NCI-H510A (cell line): ENCODE data around the gene KLC4.
"Not testable (repeated sequence)": the region's sequence is repeated elsewhere in the genome, so short reads cannot be mapped to it uniquely, and the experiment has no call there.

ENCODE experiments used
- DNase-seq: peaks from one replicate; lab custom pipeline; 2025; lab: John Stamatoyannopoulos, UW

The KLC4 gene

GRCh38 chr6:43093436-43094289 lies 34.2 kb downstream of the KLC4 start:
- no peak for DNase-seq

DNA sequence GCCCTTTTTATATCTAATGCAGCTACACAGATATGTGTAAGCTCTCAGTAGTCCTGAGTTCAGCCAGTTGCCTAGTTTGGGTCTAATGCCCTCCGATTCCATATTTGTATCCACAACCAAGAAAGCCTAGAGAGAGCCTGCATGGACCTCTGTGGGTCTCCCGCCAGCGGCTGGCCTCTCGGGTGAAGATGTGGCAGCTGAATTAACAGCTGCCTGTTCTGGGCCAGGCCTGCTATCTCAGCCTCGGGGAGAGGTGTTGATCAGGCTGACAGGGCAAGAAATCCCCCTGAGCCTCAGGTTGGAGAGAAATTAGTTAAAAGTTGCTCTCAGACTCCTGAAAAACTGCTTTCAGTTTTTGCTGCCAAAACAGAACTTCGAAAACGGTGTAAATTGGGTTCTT lies 36.5 kb downstream of the KLC4 start:
- DNase-seq, result no peak

DNA sequence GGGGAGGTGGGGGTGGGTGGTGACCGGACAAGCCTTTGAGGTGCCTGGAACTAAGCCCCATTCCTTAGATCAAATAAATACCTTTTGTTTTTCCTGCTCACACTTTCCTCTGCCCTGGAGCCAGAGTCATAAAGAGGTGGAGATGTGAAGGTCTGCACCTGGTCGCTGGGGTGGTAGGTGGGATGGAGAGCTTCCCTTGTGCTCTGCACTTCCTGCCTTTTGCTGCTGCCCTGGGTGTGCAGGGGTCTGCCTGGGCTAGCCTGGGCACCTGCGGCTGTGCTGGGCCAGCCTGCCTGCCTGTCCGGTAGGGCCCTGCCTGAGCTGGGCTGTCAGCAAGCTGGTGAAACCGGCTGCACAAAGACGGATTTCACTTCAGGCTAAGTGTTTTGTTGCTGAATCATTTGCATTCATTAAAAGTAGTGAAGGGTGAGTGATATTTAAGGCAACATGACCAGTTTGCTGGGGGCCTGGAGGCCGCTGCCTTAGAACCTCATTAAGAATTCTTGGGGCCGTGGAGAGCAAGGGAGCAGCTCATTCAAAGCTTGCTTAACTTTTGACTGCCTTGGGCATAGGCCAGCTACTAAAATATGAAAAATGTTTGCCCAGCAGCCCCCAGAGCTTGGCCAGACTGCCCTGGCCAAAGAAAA lies 37.1 kb downstream of the KLC4 start:
- peak; percentile 53 for DNase-seq

GRCh38 chr6:43097098-43097489 lies 37.7 kb downstream of the KLC4 start:
- no peak for DNase-seq

- no peak for DNase-seq
These were observed 38.1 kb downstream of the KLC4 start for GRCh38 chr6:43097502-43097901.

DNA sequence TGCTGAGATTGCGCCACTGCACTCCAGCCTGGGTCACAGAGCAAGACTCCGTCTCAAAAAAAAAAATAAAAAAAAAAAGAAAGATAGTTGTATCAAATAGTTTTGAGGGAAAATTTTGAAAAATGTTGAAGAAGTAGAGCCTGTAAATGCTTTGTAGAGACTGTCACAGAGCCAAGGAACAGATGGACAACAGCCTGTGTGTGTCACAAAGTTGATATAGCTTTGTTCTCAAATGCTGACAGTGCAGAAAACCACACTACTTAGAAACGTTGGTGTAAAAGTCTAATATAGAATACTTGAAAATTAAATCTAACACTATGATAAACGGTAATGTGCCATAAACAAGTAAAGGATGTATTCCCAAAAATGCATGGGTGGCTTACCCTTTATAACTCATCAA lies 42.1 kb downstream of the KLC4 start:
- DNase-seq, result no peak

DNA sequence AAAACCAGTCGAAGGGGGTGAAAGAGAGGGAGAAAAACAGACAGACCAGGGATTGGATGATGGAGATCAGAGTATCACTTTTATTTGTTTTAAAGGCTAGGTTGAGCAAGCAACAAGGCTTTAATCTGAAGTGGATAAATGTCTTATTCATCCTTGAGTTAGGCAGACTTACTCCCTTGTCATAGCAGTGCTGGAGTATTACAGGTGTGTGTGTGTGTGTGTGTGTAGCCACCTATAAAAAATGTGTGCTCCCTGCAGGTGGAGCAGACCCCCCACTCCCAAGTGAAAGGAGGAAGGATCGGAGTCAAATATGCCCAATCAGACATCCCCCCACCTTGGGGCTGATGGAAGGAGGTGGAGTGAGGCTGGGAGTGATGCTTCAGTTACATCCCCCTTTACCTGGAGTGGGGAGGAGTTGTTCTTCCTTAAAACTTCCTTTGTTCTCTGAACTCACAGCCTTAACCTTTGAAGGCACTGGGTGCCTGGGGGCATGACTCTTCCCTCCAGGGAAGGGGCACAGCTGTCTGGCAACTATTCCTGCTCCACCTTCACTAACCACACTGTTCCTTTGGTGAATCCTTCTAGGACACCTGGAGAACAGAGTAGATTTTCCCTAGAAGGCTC lies 43.9 kb downstream of the KLC4 start:
- DNase-seq, result no peak

DNA sequence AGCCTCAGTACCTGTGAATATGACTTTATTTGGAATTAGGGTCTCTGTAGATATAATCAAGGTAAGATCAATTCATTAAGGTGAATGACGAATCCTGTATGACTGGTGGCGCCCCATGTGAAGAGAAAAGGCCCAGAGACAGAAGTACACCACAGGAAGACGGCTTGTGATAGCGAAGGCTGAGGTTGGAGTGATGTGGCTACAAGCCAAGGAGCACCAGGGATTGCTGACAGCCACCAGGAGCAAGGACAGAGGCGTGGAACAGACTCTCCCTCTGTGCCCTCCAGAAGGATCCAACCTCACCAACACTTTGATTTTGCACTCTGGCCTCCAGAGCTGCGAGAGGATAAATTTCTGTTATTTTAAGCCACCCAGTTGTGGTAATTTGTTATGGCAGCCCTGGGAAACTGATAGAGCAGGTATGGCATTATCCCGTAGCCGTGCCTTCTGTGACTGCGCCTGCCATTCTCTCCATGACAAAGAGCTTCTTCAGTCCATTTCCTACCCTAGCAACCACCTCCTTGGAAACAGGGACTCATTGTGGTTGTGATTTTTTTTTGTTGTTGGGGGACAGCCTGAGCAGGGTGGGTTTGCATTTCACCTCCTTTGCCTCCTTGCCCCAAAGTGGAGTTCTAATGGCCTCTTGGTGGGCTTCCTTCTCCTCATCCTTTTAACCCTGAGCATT lies 46.2 kb downstream of the KLC4 start:
- no peak for DNase-seq

GRCh38 chr6:43107344-43108062 lies 48.1 kb downstream of the KLC4 start:
- DNase-seq, result no peak

- no peak for DNase-seq
These were observed 54.2 kb downstream of the KLC4 start for GRCh38 chr6:43113431-43114260.

DNA sequence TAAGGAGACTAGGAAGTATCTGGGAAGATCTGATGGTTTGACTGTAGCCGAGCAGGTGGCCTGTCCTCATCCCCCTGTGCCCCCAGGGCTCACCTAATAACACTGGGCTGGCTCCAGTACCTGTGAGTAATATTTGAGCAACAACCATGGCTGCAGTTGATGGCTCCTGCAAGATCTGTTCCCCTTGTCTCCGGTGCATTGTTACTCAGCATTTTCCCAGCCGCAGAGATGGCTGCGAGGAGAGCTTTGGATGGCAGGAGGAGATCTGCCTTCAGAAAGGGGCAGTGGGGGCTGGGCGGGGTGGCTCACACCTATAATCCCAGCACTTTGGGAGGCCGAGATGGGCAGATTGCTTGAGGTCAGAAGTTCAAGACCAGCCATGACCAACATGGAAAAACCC lies 55.9 kb downstream of the KLC4 start:
- DNase-seq, result no peak

DNA sequence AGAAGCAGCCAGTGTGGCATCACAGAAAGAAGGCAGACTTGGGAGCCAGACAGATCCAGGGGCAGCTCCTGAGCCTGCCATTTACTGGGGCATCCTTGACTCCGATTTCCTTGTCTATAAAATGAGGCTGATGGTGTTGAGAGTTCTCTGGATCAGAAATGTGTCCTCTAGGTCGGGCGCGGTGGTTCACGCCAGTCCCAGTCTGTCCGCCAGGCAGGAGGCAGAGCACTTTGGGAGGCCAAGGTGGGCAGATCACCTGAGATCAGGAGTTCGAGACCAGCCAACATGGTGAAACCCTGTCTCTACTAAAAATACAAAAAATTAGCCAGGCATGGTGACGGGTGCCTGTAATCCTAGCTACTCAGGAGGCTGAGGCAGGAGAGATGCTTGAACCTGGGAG lies 58.0 kb downstream of the KLC4 start:
- DNase-seq, result not testable (repeated sequence)

DNA sequence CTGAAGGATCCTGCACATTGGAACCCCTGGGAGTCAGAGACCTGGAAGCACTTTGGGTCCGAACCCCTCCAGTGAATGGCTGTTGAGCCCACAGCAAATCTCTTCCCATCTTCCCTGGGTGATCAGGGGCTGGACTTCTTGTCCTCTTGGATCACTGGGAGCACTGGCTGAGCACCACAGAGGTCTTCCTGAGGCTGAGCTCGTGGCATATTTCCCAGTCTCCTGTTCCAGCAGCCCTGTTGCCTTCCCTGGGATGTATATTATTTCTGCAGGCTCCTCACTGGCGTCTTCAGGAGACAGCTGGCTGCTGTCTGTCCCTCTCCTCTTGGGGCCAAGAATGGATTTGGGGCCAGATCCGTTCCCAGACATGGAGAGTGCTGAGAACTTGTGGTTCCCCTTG lies 60.1 kb downstream of the KLC4 start:
- no peak for DNase-seq

DNA sequence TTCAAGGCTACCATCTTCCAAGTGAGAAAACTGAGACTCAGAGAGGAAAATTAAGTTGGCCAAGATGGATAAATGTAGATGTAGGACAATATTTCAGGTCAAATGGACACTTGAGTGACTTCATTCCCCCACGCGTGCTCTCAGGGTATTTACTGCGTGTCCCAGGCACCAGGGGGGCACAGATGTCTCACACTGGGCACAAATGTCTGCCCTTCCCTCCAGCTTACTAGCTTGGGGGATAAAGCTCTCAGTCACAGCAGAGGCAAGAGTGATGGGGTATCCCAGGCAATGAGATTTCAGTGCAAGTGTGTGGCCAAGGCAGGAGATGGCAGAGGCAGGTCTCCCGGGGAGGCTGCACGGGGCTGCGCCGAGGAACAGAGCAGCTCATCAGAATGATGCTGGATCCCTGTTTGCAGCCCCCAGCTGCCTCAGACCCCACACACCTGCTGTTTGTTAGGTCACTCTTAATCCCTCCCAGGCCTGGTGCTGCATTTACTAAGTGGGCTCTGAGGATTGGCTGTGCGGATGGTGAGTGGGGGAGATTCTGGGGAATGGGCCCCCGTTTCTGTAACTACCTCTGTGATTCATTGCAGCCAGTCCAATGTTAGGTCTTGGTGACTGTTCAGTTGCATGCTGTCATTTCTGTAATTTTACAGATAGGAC lies 60.8 kb downstream of the KLC4 start:
- DNase-seq, result no peak

DNA sequence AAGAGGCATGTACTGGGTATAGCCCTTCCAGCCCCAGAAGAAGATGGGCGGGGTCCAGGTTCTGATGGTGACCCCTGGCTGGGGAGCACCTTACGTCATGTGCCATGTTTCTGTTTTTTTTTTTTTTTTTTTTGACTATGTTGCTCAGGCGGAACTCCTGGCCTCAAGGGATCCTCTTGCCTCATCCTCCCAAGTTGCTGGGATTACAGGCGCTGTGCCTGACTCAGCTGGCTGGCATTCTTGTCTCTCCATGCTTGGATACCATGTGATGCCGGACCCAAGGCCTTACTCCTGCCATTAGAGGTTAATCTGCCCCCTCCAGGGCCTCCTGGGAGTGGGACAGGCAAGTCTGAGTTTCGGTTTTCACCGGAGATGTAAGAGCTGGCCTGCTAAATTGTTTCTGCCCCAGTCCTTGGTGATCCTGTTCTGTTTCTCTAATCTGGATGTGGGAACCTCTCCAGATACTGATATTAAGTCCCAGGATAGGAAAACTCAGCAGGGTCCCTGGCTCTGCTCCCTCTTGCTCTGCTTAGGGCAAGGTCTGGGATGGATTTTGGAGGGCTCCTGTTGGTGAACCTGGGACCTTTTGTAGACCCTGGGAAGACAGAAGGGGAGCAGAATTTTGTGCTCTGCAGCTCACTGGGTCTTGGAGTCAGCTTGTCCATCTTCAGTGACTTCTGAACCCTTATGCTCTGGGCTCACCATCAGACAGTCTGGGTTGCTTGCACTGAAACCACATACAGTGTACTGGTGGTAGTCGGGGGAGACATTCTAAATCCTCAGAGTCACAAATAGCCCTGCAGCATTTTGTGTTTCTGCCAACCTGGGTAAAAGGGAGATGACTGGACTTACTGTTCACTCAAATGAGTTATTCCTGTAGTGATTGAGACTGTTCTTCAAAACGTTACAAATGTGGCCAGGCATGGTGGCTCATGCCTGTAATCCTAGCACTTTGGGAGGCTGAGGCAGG lies 61.8 kb downstream of the KLC4 start:
- DNase-seq, result no peak

GRCh38 chr6:43122146-43122545 lies 62.7 kb downstream of the KLC4 start:
- no peak for DNase-seq

DNA sequence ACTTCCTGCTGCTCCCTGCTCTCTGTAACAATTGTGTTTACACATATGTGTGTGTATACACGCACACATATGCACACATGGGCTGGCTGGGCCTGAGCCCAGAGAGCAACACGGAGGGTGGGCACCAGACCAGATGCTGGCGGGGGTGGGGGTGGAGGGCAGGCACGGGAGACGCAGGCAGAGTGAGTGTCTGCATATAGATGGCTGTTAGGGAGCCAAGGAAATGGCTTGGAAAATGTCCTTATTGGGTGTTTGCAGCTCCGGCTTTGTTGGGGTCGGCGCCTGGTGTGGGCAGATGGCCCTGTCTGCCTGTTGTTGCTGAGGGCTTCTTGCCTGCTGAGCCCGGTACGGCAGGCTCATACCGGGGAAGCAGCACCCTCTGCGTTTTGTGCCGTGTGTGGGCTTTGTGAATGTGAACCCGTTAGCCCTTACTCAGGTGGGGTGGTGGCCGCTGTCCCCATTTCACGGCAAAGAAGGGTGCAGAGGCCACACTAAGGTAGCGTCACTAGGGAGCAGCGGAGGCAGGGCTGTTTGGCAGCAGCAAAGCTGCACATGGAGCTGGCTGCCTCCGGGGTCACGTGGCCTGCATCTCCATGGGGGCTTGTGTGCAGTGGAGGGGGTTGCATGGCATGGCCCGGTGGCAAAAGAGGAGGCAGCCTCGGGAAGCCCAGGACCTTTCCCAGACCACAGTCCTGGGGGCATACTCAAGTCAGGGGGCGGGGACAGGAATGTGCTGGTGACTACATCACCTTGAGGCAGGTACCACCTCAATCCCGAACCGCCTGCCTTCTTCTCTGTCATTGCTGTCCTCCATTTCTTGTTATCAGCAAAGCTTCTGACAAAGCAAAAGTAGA lies 64.3 kb downstream of the KLC4 start:
- no peak for DNase-seq

- no peak for DNase-seq
These were observed 65.0 kb downstream of the KLC4 start for GRCh38 chr6:43124481-43124880.
